Rectal smooth muscle tissue (tissue), 1 donor: ENCODE measurements around the gene MADCAM1.

Experiments used
- H3K27ac ChIP-seq: one replicate; pipeline ENCODE4 v1.7.0; 2013; ENCODE audit warnings: low read depth, low read length, inconsistent platforms
- H3K27me3 ChIP-seq: one replicate; pipeline ENCODE4 v1.7.0; 2013; ENCODE audit warnings: low read length; ENCODE audit not compliant: control insufficient read depth, insufficient read depth
- H3K36me3 ChIP-seq: one replicate; pipeline ENCODE4 v1.7.0; 2013; ENCODE audit warnings: low read length; ENCODE audit not compliant: control insufficient read depth, insufficient read depth
- H3K4me1 ChIP-seq: one replicate; pipeline ENCODE4 v1.7.0; 2013; ENCODE audit warnings: low read length; ENCODE audit not compliant: control insufficient read depth, insufficient read depth
- H3K4me3 ChIP-seq: one replicate; pipeline ENCODE4 v1.7.0; 2013; ENCODE audit warnings: low read length
- H3K9ac ChIP-seq: one replicate; pipeline ENCODE4 v1.7.0; 2013; ENCODE audit warnings: low read length

Gene MADCAM1

DNA sequence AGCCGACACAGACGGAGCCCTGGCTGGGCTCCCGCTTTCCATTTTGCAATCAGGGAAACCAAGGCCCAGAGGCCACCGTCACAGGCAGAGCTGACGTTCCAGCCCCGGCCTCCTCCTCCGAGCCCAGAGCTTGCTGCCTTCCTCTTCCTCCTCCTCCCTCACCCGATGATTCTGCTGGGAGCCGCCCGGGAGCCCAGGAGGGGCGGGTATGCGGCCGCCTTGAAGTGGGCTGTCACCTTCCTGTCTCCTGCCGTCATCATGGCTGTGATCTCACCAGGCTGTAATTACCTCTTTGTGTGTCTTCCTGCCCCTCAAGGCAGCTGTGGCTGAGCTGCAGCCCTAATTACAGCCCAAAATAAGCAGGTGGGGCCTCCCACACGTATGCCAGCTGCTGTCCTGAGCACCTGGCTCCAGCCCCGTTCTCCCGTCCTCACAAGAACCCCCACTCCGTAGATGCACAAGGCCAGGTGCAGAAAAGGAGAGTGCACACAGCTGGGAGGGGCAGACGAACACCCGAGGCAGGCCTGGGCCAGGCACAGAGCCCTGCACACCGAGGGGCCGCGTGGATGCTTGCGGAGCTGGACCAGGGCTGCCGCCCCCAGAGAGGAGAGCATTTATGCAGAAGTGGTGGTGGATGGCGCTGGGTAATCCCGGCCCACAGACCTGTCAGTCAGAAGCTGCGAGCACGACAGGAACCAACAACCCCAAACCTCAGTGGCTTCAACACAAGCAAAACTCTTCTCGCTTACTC, 15.0 kb downstream of the MADCAM1 start:
- peaks cover 12% of the 10 kb centered on the region for H3K4me1 ChIP-seq
- H3K27me3 ChIP-seq: no peaks in the 10 kb centered on the region
- peak overlapping the region; percentile 32 for H3K9ac ChIP-seq
- peak overlapping the region; percentile 42 for H3K27ac ChIP-seq
- H3K36me3 ChIP-seq: no peaks in the 10 kb centered on the region
- H3K4me3 ChIP-seq: peak overlapping the region; percentile 17

DNA sequence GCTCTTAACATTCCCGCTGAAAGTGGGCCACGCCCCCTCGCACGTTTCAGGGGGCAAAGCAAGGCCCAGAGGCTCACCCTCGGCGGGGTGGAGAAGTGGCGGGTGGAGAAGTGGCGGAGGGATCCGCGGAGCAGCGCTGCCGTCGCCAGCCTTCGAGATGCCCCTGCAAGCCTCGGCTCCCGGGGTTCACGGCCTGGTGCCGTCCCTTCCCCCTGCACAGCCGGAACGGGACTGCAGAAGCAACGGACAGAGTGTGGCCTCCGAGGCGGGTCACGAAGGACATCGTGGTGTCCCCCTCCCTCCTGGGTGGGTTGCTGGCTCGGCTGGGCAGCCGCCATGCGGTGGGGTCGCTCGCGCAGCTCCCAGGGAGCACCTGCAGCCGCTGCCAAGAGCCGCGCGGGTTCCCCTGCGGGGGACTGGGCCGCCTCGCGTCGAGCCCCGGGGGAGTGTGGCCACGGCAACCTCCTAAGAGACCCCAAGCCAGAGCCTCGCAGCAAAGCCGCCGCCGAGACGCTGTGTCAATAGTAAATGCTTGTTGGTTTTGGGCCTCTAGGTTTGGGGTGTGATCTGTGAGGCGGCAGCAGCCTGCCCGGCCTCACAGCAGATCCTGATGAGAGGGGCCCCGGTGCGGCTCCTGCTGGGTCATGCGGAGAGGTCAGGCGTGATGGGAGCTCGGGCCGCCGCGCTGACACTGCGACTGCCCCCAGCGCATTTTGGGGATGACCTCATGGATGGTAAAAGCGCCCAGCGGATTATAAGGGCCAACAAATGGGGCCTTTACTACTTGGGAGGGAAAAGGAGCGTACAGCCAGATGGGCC, 16.5 kb downstream of the MADCAM1 start:
- Histone ChIP-seq H3K9ac (no peak overlapping the region), H3K4me1 (peaks cover 10% of the 10 kb centered on the region), H3K36me3 (no peaks in the 10 kb centered on the region), H3K4me3 (no peak overlapping the region), H3K27ac (no peak overlapping the region), H3K27me3 (no peaks in the 10 kb centered on the region)

DNA sequence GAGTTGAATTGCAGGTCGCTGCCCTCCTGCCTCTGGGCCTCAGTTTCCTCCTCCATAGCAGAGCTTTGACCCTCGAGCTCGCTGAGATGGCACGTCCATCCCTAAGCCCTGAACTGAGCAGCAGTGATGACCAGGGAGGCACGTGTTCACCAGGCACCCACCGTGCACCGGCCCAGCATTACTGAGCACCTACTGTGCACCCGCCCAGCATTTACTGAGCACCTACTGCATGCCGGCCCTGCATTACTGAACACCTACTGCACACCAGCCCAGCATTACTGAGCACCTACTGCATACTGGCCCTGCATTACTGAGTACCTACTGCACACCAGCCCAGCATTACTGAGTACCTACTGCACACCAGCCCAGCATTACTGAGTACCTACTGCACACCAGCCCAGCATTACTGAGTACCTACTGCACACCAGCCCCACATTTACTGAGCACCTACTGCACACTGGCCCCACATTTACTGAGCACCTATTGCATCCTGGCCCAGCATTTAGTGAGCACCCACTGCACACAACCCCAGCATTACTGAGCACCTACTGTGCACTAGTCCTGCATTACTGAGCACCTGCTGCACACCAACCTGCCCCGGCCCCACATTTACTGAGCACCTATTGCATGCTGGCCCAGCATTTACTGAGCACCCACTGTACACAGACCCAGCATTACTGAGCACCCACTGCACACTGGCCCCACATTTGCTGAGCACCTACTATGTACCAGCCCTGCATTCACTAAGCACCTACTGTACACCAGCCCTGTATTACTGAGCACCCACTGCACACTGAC, 17.3 kb downstream of the MADCAM1 start:
- Histone ChIP-seq H3K27me3 (no peaks in the 10 kb centered on the region), H3K9ac (no peak overlapping the region), H3K4me3 (no peak overlapping the region), H3K4me1 (peaks cover 4% of the 10 kb centered on the region), H3K27ac (no peak overlapping the region), H3K36me3 (no peaks in the 10 kb centered on the region)

DNA sequence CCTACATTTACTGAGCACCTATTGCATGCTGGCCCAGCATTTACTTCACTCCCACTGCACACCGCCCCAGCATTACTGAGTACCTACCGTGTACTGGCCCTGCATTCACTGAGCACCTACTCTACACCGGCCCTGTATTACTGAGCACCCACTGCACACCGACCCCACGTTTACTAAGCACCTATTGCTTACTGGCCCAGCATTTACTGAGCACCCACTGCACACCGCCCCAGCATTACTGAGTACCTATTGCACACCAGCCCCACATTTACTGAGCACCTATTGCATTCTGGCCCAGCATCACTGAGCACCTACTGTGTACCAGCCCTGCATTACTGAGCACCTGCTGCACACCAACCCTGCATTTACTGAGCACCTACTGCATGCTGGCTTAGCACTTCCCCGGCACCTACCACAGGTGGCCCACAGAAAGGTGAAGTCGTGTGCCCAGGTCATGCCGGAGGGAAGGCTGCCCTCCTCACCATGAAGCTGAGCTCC, 17.9 kb downstream of the MADCAM1 start:
- H3K4me1 ChIP-seq: peaks cover 4% of the 10 kb centered on the region
- no peaks in the 10 kb centered on the region for H3K36me3 ChIP-seq
- H3K9ac ChIP-seq: no peak overlapping the region
- H3K27ac ChIP-seq: no peak overlapping the region
- H3K27me3 ChIP-seq: no peaks in the 10 kb centered on the region
- no peak overlapping the region for H3K4me3 ChIP-seq

DNA sequence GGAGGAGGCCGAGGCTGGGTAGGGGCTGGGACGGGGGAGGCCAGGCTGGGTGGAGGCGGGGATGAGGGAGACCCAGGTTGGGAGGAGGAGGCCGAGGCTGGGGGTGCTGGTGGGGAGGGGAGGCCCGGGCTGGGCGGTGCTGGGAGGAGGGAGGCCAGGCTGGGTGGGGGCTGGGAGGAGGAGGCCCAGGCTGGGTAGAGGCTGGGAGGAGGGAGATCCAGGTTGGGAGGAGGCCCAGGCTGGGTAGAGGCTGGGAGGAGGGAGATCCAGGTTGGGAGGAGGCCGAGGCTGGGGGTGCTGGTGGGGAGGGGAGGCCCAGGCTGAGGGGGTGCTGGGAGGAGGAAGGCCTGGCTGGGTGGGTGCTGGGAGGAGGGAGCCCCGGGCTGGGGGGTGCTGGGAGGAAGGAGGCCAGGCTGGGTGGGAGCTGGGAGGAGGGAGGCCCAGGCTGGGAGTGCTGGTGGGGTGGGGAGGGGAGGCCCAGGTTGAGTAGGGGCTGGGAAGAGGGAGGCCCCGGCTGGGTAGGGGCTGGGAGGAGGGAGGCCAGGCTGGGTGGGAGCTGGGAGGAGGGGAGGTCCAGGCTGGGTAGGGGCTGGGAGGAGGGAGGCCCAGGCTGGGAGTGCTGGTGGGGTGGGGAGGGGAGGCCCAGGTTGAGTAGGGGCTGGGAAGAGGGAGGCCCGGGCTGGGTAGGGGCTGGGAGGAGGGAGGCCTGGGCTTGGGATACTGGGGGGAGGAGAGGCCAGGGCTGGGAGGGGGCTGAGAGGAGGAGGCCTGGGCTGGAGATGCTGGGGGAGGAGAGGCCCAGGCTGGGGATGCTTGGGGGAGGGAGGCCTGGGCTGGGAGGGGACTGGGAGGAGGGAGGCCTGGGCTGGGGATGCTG, 21.7 kb downstream of the MADCAM1 start:
- H3K27ac ChIP-seq: no peak overlapping the region
- no peaks in the 10 kb centered on the region for H3K36me3 ChIP-seq
- no peaks in the 10 kb centered on the region for H3K27me3 ChIP-seq

DNA sequence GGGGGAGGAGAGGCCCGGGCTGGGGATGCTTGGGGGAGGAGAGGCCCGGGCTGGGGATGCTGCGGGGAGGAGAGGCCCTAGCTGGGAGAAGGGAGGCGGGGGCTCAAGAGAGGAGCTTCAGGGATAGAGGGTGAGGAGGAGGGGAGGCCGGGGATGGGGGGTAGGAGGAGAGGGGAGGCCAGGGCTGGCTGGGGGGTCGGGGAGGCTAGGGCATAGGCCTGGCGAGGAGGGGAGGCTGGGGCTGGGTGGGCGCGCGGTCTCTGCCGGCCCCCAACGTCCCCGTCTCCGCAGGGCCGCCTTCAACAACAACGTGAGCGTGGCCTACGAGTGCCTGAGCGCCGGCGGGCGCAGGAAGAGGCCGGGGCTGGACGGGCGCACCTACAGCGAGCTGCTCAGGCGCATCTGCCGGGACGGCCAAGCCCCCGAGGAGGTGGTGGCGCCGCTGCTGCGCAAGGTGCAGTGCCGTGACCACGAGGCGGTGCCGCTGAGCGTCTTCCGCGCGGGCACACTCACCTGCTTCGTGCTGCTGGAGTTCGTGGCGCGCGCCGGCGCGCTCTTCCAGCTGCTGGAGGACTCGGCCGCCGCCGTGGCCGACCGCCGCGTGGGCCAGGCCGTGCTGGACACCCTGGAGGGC, 22.4 kb downstream of the MADCAM1 start:
- Histone ChIP-seq H3K4me3 (no peak overlapping the region), H3K27me3 (no peaks in the 10 kb centered on the region), H3K27ac (no peak overlapping the region), H3K9ac (no peak overlapping the region), H3K36me3 (no peaks in the 10 kb centered on the region), H3K4me1 (no peaks in the 10 kb centered on the region)

More for the DNA sequence above, 21.7 kb downstream of the MADCAM1 start:
- Histone ChIP-seq H3K4me1 (no peaks in the 10 kb centered on the region), H3K9ac (no peak overlapping the region), H3K4me3 (no peak overlapping the region)

DNA sequence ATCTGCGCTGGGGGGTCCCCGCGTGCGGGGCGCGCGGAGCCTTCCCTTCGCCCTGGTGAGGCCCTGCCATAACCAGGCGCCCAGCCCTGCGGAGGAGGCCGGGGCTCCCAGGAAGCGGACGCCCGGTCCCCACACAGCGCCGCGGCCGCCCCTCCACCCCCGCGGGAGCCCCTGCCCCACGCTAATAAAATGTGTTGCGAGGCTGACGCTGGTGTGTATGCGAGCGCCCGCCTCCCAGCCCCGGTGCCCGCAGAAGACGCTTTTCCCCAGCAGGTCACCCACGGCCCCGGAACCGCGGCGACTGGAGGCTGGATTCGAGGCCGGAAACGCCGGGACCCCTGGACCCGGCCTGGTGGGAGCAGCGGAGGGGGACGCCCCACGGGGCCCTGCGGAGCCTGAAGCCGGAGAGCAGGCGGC, 23.2 kb downstream of the MADCAM1 start:
- Histone ChIP-seq H3K9ac (no peak overlapping the region), H3K36me3 (no peaks in the 10 kb centered on the region), H3K27me3 (no peaks in the 10 kb centered on the region), H3K4me3 (no peak overlapping the region), H3K27ac (no peak overlapping the region), H3K4me1 (no peaks in the 10 kb centered on the region)

DNA sequence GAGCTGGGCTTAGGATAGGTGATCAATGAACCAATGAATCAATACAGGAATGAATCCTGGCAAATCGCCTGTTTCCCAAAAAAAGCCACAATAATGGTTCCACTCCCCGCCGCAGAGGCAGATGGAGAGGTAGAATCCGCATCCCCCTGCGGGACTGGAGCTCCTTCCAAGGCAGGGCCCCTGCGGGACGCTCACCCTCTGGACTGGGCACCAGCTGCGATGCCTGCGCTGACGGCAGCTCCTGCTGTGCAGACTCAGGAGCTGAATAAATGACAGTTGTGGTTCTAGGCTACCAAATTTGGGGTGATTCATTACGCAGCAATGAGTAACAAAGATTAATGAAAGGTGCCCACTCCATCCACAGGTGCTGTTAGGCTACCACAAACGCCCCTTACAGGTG, 26.4 kb downstream of the MADCAM1 start:
- Histone ChIP-seq H3K27ac (no peak overlapping the region), H3K9ac (no peak overlapping the region), H3K27me3 (peaks cover 2% of the 10 kb centered on the region), H3K4me1 (no peaks in the 10 kb centered on the region), H3K4me3 (no peak overlapping the region), H3K36me3 (no peaks in the 10 kb centered on the region)

DNA sequence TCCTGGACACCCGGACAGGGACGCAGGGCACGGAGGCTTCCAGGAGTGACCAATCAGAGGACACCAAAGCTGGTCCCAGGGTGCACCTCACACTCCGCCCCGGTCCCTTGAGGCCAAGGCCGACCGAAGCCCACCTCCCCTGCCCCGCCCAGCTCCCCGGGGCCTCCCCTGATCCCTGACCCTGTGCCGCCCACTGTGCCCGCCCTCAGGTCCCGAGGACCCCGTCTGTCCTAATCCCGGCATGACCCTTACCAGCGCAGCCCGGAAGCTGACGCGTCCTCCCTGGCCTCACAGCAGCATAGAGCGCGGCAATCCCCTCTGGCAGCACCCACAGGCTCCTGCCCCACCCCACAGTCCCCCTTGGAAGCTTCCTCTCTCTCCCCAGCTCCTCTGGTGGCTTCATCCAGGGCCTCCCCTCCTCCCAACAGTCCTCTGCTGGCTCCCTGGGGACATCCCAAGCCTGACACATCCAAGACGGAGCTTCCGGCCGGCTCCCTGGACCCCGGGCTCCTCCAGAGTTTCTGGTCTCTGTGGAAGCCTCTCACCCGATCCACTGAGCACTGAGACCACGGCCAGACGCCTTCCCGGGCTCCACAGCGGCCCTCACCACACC, 27.9 kb downstream of the MADCAM1 start:
- Histone ChIP-seq H3K36me3 (no peaks in the 10 kb centered on the region), H3K27me3 (peaks cover 2% of the 10 kb centered on the region), H3K4me3 (no peak overlapping the region), H3K4me1 (no peaks in the 10 kb centered on the region), H3K9ac (no peak overlapping the region), H3K27ac (no peak overlapping the region)

DNA sequence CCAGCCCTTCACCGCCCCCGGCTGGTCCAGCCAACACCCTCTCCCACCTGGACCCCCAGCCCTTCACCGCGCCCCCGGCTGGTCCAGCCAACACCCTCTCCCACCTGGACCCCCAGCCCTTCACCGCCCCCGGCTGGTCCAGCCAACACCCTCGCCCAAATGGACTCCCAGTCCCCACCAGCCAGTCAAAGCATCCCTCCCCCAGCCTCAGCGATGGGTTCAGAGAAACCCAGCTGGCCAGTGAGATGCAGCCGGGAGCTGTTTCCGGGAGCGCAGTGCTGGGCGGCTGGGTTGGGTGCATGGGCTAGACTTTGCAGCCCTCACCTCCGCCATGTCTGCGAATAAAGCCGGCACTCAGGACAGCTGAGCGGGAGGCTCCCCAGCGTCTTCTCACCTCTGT, 28.7 kb downstream of the MADCAM1 start:
- Histone ChIP-seq H3K4me1 (no peaks in the 10 kb centered on the region), H3K27ac (no peak overlapping the region), H3K9ac (no peak overlapping the region), H3K27me3 (peaks cover 2% of the 10 kb centered on the region), H3K36me3 (no peaks in the 10 kb centered on the region), H3K4me3 (no peak overlapping the region)

DNA sequence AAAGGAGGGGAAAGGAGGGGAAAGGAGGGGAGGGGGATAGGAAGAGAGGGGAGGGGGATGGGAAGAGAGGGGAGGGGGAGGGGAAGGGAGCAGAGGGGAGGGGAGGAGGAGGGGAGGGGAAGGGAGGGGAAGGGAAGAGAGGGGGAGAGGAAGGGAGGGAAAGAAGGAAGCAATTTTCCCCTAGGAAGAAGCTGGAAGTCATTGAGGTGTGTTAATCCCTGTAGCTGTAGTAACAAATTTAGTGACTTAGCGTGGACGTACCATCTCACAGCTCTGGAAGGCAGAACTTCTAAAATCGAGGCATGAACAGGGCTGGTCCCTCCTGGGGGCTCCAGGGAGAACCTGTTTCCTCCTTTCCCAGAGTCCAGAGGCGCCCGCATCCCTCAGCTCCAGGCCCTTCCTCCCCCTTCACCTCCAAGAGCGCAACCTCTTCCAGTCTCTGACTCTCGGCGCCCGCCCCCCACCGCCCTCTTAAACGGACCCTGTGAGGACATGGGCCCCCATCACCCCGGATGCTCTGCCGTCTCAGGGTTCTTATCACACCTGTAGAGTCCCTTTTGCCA, 29.7 kb downstream of the MADCAM1 start:
- Histone ChIP-seq H3K9ac (no peak overlapping the region), H3K4me1 (peaks cover 2% of the 10 kb centered on the region), H3K4me3 (no peak overlapping the region), H3K36me3 (no peaks in the 10 kb centered on the region), H3K27me3 (peaks cover 2% of the 10 kb centered on the region), H3K27ac (no peak overlapping the region)
